Measurements from ENCODE around the gene CNOT10.
"Not testable (repeated sequence)": the region's sequence is repeated elsewhere in the genome, so short reads cannot be mapped to it uniquely, and the experiment has no call there.

CNOT10 gene

DNA sequence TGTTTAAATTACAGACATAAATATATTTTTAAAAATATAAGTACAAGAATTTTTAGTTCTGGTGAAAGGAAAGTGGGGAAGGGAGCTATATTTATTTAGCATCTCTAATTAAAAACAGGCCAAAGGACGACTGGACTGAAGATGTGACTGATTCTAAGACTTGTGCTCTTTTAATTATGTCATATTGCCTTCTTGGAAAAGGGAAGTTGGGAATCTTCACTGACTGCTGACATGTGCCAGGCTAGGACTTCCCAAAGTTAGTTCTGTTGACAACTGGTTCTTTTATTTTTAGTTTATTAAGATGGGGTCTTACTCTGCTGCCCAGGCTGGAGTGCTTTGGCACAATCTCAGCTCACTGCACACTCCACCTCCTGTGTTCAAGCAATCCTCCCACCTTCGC lies 13.5 kb downstream of the CNOT10 start:
- DNase-seq = no peak

DNA sequence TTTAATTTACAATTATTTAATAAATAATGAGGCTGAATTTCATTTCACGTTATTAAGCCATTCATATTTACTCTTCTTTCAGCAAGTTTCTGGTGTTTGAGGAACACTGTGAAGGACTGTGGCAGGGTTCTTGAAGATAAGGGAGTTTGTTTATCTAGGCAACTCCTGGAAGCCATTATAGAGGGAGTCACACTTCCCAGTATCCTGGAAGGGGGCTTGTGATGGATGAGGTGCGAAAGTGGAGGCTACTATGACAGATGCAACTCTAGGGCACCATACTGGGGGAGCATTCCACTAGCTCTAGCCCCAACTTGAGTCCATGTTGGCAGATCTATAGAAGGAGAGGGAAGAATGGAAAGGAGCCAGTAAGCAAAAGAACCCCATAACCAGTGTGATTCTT lies 14.4 kb downstream of the CNOT10 start:
- DNase-seq = no peak

DNA sequence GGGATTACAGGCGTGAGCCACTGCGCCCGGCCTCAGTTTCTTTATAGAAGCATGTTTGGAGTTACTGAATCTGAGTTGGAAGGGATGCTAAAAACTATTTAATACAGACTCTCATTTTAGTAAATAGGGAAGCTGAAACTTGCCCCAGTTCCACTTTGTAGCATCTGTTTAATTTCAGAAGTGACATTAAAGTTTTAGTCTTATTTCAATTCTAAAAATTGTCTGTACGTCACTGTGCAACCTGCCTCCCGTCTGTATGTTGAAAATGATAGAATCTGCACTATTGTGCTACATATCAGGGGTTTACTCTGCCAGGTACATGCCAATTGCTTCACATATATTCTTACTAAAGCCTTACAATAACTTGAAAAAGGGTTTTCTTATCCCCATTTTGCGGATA lies 15.3 kb downstream of the CNOT10 start:
- DNase-seq = no peak

DNA sequence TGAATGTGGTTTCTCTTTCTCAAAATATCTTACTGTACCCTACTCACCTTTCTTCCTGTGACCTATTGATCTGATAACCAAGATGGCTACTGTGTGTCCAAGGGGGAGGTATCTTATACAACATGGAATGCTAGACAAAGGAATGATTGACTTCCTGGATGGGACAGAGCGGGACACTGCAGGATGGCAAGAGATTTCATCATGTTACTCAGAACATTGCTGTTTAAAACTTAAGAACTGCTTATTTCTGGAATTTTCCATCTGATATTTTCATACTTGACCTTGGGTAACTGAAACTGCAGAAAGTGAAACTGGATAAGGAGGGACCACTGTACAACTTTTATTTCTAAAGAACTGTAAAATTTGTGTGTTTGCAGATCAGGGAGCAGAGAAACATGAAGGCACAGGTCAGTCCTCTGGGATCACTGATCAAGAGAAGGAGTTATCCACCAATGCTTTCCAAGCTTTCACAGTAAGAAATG lies 18.5 kb downstream of the CNOT10 start:
- DNase-seq = no peak

DNA sequence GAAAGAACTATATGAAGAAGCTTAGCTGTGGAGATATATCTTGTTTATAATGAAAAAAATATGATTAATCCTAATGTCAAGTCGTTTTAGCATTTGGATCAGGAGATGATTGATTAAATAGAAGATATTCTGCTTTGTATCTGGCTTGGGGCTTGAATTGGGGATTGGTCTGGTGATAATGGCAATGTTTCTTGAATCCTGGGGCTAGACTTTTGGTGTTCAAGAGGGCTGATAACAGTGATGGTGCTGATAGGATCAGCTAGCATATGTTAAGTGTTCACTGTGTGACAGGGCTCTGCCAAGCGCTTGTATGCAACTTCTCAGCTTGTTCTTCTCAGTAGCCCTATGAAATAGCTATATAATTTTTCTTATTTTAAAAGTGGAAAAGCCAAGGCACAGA lies 20.2 kb downstream of the CNOT10 start:
- DNase-seq = no peak

DNA sequence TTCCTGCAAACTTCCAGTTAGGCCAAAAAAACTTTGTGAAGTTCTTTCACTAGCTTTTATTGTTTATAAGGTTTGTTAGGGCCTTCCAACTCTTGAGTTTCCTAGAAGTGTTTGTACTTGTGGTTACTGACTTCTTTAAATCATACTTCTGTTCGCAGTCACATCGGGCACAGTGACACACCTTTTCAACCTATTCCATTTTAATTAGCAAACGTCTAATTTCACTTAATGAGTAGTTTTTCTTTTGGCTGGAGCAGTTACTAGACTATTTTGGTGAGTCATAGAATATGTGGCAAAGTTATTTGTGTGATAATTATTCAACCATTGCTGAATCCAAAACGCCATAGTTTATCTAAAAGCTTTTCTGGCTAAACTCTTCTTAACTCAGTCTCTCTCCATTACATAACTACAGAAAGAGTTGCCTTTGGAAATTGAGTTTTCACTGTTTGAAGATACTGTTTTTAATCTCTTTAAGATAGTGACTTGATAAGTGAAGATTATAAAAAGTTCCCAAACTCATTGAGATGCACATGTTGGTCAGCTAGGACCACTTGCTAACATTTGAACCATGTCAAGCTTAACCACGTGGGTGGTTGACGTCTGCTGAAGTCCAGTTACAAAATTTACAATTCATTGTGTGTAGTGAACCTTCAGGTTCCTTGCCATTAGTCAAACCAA lies 21.5 kb downstream of the CNOT10 start:
- DNase-seq = peak; percentile 22

DNA sequence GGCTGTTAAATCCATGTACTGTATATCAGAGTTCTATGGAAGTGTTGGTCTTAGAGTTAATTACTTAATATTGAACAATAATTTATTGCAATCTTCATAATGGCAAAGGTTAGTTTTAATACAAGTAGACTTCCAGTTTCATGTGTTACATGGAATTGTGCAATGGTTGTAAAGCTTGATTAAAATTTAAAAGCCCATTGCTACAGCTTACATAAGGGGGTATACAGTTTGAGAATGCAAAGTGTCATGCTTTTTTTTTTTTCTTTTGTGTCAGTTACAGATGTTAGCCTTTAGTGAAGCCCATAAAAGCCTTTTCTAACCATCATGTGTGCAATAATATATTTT lies 22.0 kb downstream of the CNOT10 start:
- DNase-seq = no peak

DNA sequence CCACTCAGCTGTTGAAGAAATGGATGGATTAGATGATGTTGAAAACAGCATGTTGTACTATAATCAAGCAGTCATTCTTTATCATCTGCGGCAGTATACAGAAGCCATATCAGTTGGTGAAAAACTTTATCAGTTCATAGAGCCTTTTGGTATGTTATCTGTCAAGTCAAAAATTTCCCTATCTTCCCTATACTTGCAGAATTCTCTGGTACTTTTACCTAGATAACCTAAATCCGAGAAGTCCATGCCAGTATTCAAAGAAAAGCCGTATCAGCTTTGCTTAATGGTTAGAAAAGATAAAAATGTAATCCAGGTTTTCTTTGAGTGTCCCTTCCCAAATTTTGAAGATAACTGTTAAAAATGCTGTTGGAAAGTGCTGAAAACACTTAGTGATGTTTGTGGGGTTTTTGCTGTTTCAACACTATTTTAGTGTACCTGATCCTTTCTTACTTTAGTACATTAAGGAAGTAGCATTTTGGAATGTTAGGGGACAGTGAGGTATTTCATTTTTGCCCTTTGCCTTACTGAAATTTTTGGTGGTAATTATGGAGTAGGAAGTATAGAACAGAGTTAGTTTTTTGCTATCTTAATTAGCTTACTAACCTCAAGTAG lies 23.8 kb downstream of the CNOT10 start:
- DNase-seq = no peak

DNA sequence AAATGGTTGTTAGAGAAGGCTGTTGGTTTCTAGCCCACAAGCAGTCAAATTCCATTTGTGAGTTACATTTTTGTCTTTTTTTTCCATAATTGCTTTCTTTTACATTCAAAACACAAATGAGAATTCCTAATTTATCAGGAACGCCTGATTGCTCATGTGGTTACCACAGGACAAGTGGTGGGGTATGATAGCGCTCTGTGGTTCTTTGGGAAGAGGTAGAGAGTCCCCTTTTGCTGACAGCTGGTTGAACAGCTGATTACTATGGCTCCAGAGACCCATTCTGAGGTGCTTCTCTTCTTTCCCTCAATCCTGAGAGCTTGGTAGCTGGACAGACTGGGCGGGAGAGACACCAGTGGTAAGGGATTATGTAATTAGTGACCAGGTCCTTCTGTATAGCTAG lies 24.4 kb downstream of the CNOT10 start:
- DNase-seq = no peak

DNA sequence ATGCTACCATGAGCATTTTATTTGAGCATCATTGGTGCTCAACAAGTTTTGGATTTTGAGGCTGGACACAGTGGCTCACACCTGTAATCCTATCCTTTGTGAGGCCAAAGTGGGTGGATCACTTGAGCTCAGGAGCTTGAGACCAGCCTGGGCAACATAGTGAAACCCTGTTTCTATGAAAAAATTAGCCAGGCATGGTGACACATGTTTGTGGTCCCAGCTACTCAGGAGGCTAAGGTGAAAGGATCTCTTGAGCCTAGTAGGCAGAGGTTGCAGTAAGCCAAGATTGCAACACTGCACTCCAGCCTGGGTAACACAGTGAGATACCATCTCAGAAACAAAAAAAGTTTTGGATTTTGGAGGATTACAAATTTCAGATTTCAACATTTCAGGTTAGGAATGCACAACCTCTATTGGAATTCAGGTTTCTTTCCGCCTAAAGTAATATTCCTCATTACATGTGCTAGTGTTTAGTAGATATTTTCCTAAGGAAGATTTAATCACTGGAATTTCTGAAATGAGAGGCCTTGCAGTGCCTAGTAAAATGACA lies 27.6 kb downstream of the CNOT10 start:
- DNase-seq = no peak

DNA sequence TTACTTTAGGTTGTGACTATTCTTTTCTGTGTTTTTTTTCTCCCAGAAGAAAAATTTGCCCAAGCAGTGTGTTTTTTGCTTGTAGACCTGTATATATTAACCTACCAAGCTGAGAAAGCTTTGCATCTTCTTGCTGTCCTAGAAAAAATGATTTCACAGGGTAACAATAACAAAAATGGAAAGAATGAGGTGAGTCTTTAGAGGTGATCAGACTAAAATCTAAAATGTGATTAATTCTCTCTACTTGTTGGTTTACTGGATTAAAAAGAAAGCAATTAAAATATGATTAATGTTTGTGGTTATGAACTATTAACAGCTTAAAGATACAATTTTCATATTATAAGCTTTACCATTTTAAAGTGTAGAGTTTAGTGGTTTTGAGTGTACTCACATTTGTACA lies 28.2 kb downstream of the CNOT10 start:
- DNase-seq = no peak

DNA sequence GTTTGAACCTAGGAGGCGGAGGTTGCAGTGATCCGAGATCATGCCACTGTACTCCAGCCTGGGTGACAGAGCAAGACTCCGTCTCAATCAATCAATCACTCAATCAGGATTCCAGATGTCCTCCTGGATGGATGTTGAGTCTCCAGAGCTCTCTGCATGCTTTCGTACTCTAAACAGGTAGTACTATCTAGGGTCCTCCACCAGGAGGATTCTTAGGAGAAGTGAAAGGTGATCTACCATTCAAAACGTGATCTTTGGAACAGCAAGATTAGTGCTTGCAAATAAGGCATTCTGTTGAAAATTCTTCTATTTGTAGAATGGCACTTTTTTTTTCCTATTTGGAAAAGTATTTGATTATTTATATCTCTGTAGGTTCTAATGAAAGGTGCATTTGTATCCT lies 34.3 kb downstream of the CNOT10 start:
- DNase-seq = no peak

DNA sequence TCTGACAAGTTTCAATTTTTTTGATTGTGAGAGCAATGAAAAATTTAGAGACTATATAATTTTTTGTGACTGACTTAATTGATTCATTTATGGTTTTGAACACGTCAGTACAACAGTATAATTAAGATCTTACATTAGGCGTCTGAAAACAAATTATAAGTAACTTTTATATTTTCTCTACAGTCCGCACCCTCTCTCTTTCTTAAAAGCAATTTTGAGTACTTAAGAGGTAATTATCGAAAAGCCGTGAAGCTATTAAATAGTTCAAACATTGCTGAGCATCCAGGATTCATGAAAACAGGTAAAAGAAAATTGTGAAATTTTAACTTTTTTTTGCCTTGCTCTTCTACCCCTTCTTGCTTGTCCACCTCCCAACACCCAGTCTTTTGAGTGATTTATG lies 34.9 kb downstream of the CNOT10 start:
- DNase-seq = no peak

DNA sequence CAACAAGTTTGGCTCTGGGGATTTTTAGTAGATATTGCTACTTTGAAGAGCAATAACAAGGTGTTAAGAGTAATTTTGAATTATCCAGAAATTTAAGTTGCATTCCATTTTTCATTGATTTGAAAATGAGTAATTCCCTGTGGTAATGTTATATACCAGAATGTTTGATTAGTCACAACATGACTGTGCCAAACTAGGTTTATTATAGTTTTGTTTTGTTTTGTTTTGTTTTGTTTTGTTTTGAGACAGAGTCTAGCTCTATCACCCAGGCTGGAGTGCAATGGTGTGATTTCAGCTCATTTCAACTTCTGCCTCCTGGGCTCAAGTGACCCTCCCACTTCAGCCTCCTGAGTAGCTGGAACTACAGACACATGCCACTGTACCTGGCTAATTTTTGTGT lies 40.7 kb downstream of the CNOT10 start:
- DNase-seq = no peak

DNA sequence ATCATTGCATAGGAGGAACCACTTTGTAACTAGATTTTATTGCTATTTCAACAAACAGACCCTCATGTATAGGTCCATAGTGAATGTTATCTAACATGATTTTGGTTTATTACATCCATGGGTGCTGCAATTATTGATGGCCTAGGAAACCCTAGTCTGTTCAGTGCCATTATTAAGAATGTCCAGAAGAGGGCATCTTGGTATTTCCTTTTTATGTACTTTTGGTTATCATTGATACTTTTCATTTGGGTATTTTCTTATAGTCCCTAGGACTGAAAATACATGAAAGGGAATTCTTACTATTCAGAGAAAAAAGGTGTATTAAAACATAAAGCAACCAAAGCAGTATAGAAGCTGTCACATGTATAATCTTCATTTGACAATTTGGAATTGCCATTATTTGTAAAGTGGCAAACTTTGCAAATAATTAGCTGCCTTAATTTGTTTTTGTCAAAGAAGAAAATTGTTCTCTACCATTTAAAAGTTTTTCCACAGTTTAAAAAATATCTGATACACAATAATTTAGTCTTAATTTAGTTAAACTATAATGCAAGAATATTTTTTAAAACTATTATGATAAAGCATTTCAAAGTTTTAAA lies 48.7 kb downstream of the CNOT10 start:
- DNase-seq = peak; percentile 35

DNA sequence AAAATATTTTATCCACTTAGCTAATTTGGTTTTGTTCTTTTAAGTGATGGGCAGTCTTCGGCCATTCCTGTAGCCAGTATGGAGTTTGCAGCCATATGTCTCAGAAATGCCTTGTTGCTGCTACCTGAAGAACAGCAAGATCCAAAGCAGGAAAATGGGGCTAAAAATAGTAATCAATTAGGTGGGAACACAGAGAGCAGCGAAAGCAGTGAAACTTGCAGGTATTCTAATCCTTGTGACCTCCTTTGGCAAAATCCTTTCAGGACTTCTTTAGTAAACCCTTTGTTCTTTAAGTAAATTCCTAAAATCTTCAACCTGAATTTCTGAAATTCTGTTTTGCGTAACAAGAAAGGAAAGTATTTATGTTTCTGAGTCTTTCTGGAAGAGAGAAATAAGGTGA lies 49.8 kb downstream of the CNOT10 start:
- DNase-seq = no peak

DNA sequence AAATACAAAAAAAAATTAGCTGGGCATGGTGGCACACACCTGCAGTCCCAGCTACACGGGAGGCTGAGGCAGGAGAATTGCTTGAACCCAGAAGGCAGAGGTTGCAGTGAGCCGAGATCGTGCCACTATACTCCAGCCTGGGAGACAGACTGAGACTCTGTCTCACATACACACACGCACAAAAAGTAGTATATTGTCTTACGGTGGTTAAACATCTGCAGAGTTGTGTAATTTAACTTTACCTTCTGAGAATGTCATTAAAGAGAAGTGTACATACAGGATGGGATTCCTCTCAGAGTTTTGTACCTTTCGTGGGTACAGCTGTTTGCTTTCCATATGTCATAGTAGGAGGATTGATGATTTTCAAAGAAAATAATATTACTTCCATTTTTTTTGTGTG lies 58.5 kb downstream of the CNOT10 start:
- not testable (repeated sequence) for DNase-seq

DNA sequence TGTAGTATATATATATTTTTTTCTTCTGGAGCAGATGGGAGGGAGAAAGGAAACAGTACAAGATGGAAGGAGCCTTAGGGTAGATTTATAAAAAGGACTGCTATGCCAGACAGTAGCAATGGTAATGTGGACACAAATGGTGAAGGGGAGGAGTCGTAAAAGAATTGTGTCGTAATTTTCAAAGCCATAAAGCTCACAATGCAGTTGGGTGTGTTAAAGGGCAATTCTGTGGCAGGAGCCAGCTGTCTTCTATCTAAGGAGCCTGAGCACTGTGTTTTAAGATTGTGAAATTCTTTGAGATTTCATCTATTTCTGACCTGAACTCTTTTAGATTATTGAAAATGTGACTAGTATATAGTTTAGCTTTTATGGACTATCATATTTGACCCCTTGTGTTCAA lies 58.9 kb downstream of the CNOT10 start:
- no peak for DNase-seq

DNA sequence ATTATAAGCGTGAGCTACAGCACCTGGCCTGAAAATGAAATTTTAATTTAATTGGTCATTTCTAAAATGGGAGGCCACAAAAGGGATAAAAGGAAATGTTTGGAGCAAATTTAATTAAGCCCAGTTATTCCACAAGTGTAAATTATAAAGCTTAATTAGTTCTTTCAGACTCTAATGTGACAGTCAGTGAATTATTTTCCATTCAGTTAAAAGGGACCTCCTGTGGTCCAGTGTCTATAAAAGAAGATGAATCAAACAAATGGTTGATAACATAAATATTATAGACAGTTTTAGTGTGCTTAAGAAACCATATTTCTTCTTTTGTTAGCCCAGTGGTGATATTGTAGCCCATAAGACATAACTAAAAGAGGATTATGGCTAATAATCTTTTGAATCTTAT lies 66.4 kb downstream of the CNOT10 start:
- no peak for DNase-seq

DNA sequence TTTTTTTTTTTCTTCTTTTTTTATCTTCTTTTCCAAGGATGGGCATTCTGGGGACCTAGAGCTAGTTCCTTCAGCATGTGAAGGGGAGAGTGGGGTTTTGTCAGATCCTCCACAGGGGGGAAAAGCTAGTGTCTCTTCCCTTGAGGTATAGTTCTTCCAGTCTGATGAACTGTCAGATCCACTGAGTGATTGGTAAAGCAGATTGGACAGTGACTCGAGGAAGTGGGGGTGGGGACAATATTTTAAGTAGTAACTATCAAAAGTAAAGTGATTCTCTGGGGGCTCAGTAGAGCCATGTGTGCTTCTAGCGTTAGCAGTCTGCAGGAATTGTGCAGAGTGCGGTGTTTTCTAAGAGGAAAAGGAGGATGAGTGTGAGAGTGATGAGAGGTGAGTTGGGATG lies 70.8 kb downstream of the CNOT10 start:
- no peak for DNase-seq

DNA sequence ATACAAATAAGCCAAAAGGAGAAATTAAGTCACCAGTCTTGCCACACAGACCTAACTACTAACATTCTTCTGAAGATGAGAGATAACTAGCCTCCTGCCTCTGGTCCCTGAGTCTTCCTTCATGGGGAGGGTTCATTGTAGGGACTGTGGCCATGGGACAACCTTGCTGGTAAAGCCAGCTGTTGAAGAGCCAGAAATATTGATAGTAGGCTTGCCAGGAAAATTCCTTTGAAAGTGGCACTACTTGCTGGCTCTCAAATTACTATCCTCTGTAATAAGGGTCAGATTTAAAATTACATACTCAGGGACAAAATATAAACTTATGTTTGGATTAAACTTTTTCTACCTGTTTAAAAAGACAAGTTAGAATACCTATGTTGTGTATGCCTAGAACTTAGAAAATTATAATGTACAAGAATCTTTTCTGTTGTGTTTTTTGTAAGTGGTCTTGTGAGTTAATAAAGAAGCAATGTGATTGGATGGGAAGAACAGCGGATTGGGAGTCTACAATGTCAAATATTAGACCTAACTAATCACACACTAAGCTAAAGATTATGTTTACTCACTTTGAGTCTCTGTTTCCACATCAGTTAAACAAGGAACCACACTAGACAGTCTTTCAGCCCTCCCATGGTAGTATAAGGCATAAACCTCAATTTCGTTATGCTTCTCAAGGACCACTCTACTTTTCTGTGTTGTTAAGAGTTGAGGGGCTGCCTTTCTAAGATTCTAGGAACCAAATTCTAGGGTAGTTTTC lies 72.8 kb downstream of the CNOT10 start:
- DNase-seq = no peak

DNA sequence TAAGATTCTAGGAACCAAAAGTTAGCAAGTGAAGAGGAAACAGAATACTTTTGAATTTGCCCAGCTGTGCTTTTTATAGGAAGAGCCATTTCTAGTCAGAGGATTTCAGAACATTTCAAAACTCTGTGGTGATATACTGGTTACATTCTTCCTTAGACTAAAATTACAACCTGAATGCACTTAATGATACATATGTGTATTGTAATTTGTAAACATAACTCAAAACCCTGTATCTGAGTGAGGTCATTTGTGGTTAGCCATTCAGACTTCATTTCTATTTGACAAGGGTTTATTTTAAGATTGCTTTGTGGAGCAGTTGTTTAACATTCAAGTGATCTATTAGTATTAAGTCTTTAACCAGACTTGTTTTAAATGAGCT lies 73.4 kb downstream of the CNOT10 start:
- DNase-seq = no peak

DNA sequence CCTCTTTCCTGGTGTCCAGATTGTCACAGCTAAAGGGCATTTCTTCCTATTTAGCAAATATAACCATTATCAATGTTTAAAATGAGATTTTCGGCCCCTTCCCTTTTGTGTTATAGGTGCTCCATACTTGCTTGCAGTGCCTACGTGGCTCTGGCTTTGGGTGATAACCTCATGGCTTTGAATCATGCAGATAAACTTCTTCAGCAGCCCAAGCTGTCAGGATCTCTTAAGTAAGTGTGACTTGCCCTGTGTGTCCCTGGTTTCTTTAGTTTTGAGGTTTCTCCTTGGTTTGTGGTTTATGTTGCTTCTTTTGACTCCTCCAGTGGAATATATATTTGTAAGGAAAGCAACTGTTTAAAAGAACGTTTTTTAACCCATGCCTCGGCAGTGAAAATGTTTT lies 74.4 kb downstream of the CNOT10 start:
- no peak for DNase-seq

DNA sequence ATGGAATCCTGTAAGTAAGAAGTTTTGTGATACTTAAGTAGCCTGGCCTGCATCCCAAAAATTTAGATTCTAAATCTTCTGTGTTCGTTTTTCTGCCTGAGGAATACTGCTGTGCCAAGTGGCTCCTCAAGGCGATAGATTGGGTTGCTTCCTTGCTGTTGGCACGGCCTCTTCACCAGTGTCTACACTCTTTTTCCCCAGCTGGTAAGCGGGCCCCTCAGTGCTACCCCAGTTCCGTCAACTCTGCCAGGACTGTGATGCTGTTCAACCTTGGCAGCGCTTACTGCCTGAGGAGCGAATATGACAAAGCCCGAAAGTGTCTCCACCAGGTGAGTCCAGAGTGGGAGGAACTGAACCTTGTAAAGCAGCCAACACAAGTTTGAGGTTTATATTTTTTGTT lies 79.5 kb downstream of the CNOT10 start:
- no peak for DNase-seq

Measured in CD4-positive, alpha-beta T cell treated with Interleukin-4 for 4 hours (primary cell).